ENCODE results near the gene TMPRSS12.
"Not testable (repeated sequence)": the region's sequence is repeated elsewhere in the genome, so short reads cannot be mapped to it uniquely, and the experiment has no call there.

TMPRSS12 gene

DNA sequence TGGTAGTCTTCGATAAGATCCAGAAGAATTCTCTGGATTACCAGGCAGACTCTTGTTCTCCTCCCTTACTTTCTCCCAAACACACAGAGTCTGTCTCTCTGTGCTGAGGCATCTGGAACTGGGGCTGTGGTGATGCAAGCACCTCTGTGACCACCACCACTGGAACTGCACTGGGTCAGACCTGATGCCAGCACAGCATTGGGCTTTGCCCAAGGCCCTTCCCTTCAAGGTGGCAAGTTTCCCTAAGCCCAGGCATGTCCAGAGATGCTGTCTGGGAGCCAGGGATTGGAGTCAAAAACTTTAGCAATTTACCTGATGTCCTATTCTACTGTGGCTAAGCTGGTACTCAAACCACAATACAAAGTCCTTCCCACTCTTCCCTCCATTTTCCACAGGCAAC lies 14.6 kb upstream of the TMPRSS12 start:
- Histone ChIP-seq H3K56ac (ENCODE audit: low read length) (no peak overlapping the region), H3K4me3 (ENCODE audit: low read length) (no peak overlapping the region), H4K5ac (ENCODE audit: low read length) (no peak overlapping the region), H3K4me2 (ENCODE audit: low read length) (no peak overlapping the region), H3K4me1 (ENCODE audit: control insufficient read depth, low read depth, low read length) (no peaks in the 10 kb centered on the region), H3K27ac (ENCODE audit: low read depth, low read length) (no peak overlapping the region), H3K23ac (ENCODE audit: low read length) (no peak overlapping the region), H3K18ac (ENCODE audit: low read length) (no peak overlapping the region), H3K4ac (ENCODE audit: low read depth, low read length) (no peak overlapping the region), H2BK5ac (ENCODE audit: low read length) (no peak overlapping the region), H3K79me1 (ENCODE audit: low read length) (no peaks in the 10 kb centered on the region), H2BK15ac (replicated peaks; ENCODE audit: low read depth) (no peak overlapping the region), H2BK120ac (ENCODE audit: low read depth, low read length) (no peak overlapping the region), H4K8ac (ENCODE audit: low read depth, low read length) (no peak overlapping the region), H3K79me2 (ENCODE audit: control insufficient read depth, insufficient read depth, low read length) (no peaks in the 10 kb centered on the region), H3K27me3 (ENCODE audit: insufficient read depth, low read length, poor library complexity) (no peaks in the 10 kb centered on the region), H3K9ac (ENCODE audit: low read length) (no peak overlapping the region), H3K36me3 (ENCODE audit: control insufficient read depth, insufficient read depth, low read length) (no peaks in the 10 kb centered on the region), H2AK5ac (ENCODE audit: low read length) (no peak overlapping the region)
- no peak for DNase-seq
- no CpG with 5 or more reads among the region's 1 CpG for WGBS (ENCODE audit: extremely low coverage, insufficient coverage, low lambda C conversion rate)

- Histone ChIP-seq H3K79me2 (ENCODE audit: control insufficient read depth, insufficient read depth, low read length) (no peaks in the 10 kb centered on the region), H3K27ac (ENCODE audit: low read depth, low read length) (no peak overlapping the region), H3K4me3 (ENCODE audit: low read length) (no peak overlapping the region), H3K9ac (ENCODE audit: low read length) (no peak overlapping the region), H3K4me2 (ENCODE audit: low read length) (no peak overlapping the region), H3K18ac (ENCODE audit: low read length) (no peak overlapping the region), H2BK15ac (replicated peaks; ENCODE audit: low read depth) (no peak overlapping the region), H4K5ac (ENCODE audit: low read length) (no peak overlapping the region), H3K56ac (ENCODE audit: low read length) (no peak overlapping the region), H2BK5ac (ENCODE audit: low read length) (no peak overlapping the region), H4K8ac (ENCODE audit: low read depth, low read length) (no peak overlapping the region), H3K36me3 (ENCODE audit: control insufficient read depth, insufficient read depth, low read length) (no peaks in the 10 kb centered on the region), H2BK120ac (ENCODE audit: low read depth, low read length) (no peak overlapping the region), H3K23ac (ENCODE audit: low read length) (no peak overlapping the region), H2AK5ac (ENCODE audit: low read length) (no peak overlapping the region), H3K79me1 (ENCODE audit: low read length) (no peaks in the 10 kb centered on the region), H3K4me1 (ENCODE audit: control insufficient read depth, low read depth, low read length) (no peaks in the 10 kb centered on the region), H3K4ac (ENCODE audit: low read depth, low read length) (no peak overlapping the region), H3K27me3 (ENCODE audit: insufficient read depth, low read length, poor library complexity) (no peaks in the 10 kb centered on the region)
- WGBS (ENCODE audit: extremely low coverage, insufficient coverage, low lambda C conversion rate) = no CpG with 5 or more reads among the region's 2 CpGs
- no peak for DNase-seq
Observed at GRCh38 chr12:50828886-50829285, 13.8 kb upstream of the TMPRSS12 start.

DNA sequence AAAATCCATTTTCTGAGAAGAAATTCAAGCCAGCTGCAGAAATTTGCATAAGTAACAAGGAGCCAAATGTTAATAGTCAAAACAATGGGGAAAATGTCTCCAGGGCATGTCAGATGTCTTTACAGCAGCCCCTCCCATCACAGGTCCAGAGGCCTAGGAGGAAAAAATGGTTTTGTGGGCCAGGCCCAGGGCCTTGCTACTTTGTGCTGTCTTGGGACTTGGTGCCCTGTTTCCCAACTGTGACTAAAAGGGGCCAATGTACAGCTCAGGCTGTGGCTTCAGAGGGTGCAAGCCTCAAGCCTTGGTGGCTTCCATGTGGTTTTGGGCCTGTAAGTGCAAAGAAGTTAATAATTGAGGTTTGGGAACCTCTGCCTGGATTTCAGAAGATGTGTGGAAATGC lies 8.9 kb upstream of the TMPRSS12 start:
- H3K56ac ChIP-seq (ENCODE audit: low read length); H3K4me3 ChIP-seq (ENCODE audit: low read length); H3K27me3 ChIP-seq (ENCODE audit: insufficient read depth, low read length, poor library complexity); H3K4ac ChIP-seq (ENCODE audit: low read depth, low read length); H3K4me1 ChIP-seq (ENCODE audit: control insufficient read depth, low read depth, low read length); H3K79me1 ChIP-seq (ENCODE audit: low read length); DNase-seq; H3K9ac ChIP-seq (ENCODE audit: low read length); H2AK5ac ChIP-seq (ENCODE audit: low read length); H3K79me2 ChIP-seq (ENCODE audit: control insufficient read depth, insufficient read depth, low read length); H2BK15ac ChIP-seq (replicated peaks; ENCODE audit: low read depth); H3K23ac ChIP-seq (ENCODE audit: low read length); H3K18ac ChIP-seq (ENCODE audit: low read length); H3K36me3 ChIP-seq (ENCODE audit: control insufficient read depth, insufficient read depth, low read length); H2BK120ac ChIP-seq (ENCODE audit: low read depth, low read length); H4K8ac ChIP-seq (ENCODE audit: low read depth, low read length); H3K27ac ChIP-seq (ENCODE audit: low read depth, low read length); H2BK5ac ChIP-seq (ENCODE audit: low read length); H3K4me2 ChIP-seq (ENCODE audit: low read length); H4K5ac ChIP-seq (ENCODE audit: low read length): not testable (repeated sequence)

DNA sequence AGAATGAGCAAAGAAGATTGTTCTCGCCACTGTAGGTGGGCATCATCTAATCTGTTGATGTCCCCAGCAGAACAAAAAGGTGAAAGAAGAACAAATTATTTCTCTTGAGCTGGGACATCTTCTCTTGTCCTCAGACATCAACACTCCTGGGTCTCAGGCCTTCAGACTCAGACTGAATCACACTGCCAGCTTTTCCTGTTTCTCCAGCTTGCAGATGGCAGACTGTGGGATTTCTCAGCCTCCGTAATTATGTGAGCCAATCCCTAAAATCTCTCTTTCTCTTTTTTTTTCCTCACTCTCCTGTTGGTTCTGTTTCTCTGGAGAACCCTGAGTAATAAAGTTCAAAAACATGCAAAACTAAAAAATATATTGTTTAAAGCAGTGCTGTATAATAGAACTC lies 3.7 kb upstream of the TMPRSS12 start:
- no peak overlapping the region for H2BK120ac ChIP-seq (ENCODE audit: low read depth, low read length)
- no peak overlapping the region for H2AK5ac ChIP-seq (ENCODE audit: low read length)
- no peaks in the 10 kb centered on the region for H3K79me1 ChIP-seq (ENCODE audit: low read length)
- H3K4ac ChIP-seq (ENCODE audit: low read depth, low read length) = no peak overlapping the region
- no peak overlapping the region for H3K23ac ChIP-seq (ENCODE audit: low read length)
- H2BK5ac ChIP-seq (ENCODE audit: low read length) = no peak overlapping the region
- no peak for DNase-seq
- H3K79me2 ChIP-seq (ENCODE audit: control insufficient read depth, insufficient read depth, low read length) = no peaks in the 10 kb centered on the region
- no peak overlapping the region for H3K27ac ChIP-seq (ENCODE audit: low read depth, low read length)
- no peak overlapping the region for H4K8ac ChIP-seq (ENCODE audit: low read depth, low read length)
- H3K18ac ChIP-seq (ENCODE audit: low read length) = no peak overlapping the region
- WGBS (ENCODE audit: extremely low coverage, insufficient coverage, low lambda C conversion rate) = no CpG with 5 or more reads among the region's 2 CpGs
- H3K4me3 ChIP-seq (ENCODE audit: low read length) = no peak overlapping the region
- H3K4me1 ChIP-seq (ENCODE audit: control insufficient read depth, low read depth, low read length) = no peaks in the 10 kb centered on the region
- no peaks in the 10 kb centered on the region for H3K36me3 ChIP-seq (ENCODE audit: control insufficient read depth, insufficient read depth, low read length)
- no peak overlapping the region for H3K4me2 ChIP-seq (ENCODE audit: low read length)
- H4K5ac ChIP-seq (ENCODE audit: low read length) = no peak overlapping the region
- H2BK15ac ChIP-seq (replicated peaks; ENCODE audit: low read depth) = no peak overlapping the region
- H3K27me3 ChIP-seq (ENCODE audit: insufficient read depth, low read length, poor library complexity) = no peaks in the 10 kb centered on the region
- H3K9ac ChIP-seq (ENCODE audit: low read length) = no peak overlapping the region
- no peak overlapping the region for H3K56ac ChIP-seq (ENCODE audit: low read length)

DNA sequence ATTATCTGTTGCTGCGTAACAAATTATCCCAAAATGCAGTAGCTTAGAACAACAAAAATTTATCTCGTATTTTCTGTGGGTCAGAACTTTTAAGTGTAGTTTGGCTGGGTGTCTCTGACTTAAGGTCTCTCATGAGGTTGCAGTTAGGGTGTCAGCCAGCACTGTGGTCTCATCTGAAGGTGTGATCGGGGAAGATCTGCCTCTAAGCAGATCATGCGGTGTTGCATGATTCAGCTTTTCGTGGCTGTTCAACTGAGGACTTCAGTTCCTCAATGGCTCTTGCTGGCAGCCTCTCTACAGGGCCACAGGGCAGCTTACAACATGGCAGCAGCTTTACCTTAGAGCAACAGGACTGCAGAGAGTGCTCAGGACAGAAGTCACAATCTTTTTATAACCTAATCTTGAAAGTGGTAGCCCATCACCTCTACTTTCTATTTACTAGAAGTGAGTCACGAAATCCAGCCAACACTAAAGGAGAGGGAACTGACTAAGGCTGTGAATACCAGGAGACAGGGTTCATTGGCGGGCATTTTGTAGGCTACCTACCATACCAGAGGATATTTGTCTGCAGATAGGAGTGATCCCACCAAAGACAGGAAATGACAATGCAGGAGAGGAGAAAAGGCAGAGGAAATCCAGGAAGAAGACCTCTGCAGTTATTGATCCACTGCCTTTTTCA lies 1.8 kb upstream of the TMPRSS12 start:
- Histone ChIP-seq H3K18ac (ENCODE audit: low read length) (no peak overlapping the region), H3K27ac (ENCODE audit: low read depth, low read length) (no peak overlapping the region), H3K4me2 (ENCODE audit: low read length) (no peak overlapping the region), H3K4me3 (ENCODE audit: low read length) (no peak overlapping the region), H3K36me3 (ENCODE audit: control insufficient read depth, insufficient read depth, low read length) (no peaks in the 10 kb centered on the region), H4K5ac (ENCODE audit: low read length) (no peak overlapping the region), H3K56ac (ENCODE audit: low read length) (no peak overlapping the region), H2AK5ac (ENCODE audit: low read length) (no peak overlapping the region), H3K4ac (ENCODE audit: low read depth, low read length) (no peak overlapping the region), H3K27me3 (ENCODE audit: insufficient read depth, low read length, poor library complexity) (no peaks in the 10 kb centered on the region), H4K8ac (ENCODE audit: low read depth, low read length) (no peak overlapping the region), H3K79me1 (ENCODE audit: low read length) (no peaks in the 10 kb centered on the region), H2BK15ac (replicated peaks; ENCODE audit: low read depth) (no peak overlapping the region), H3K79me2 (ENCODE audit: control insufficient read depth, insufficient read depth, low read length) (no peaks in the 10 kb centered on the region), H2BK120ac (ENCODE audit: low read depth, low read length) (no peak overlapping the region), H3K4me1 (ENCODE audit: control insufficient read depth, low read depth, low read length) (no peaks in the 10 kb centered on the region), H2BK5ac (ENCODE audit: low read length) (no peak overlapping the region), H3K9ac (ENCODE audit: low read length) (no peak overlapping the region), H3K23ac (ENCODE audit: low read length) (no peak overlapping the region)
- DNase-seq = peak; percentile 13
- WGBS (ENCODE audit: extremely low coverage, insufficient coverage, low lambda C conversion rate) = no CpG with 5 or more reads among the region's 7 CpGs

Measured in mesendoderm (in vitro differentiated cells).